Brain microvascular endothelial cell (primary cell): ENCODE measurements around the gene CCNT2.
"Not testable (repeated sequence)": the region's sequence is repeated elsewhere in the genome, so short reads cannot be mapped to it uniquely, and the experiment has no call there.

ENCODE experiments used
- DNase-seq: peaks from one replicate; pipeline ENCODE4 v3.0.0-alpha.2; 2020
- H3K27ac ChIP-seq: fragments of 250-450 bp; sonication (Bioruptor Pico); 2 replicates; pipeline ENCODE4 v1.5.1; 2020; ENCODE audit warnings: mild to moderate bottlenecking, moderate library complexity
- H3K27me3 ChIP-seq: fragments of 250-450 bp; sonication (Bioruptor Pico); replicated peaks from 2 replicates; pipeline ENCODE4 v1.5.1; 2020; ENCODE audit warnings: mild to moderate bottlenecking
- H3K36me3 ChIP-seq: fragments of 250-450 bp; sonication (Bioruptor Pico); replicated peaks from 2 replicates; pipeline ENCODE4 v1.5.1; 2020; ENCODE audit warnings: mild to moderate bottlenecking
- H3K4me3 ChIP-seq: 2 replicates; pipeline ENCODE4 v1.5.1; 2011; ENCODE audit warnings: low read depth, mild to moderate bottlenecking, control low read depth, low read length, moderate library complexity
- in situ Hi-C: cut with HindIII; loops from 2 replicates; pipeline ENCODE4 v1.10.0; 2017; ENCODE audit warnings: low sequenced_read_pairs, low pct_ligation_motif_present
- TF ChIP-seq, protein P1 (sequence below): IDR thresholded peaks from 2 replicates; pipeline ENCODE4 v1.5.1; 2011; ENCODE audit warnings: low read depth, mild to moderate bottlenecking, moderate library complexity, low read length, control low read depth, inconsistent platforms; ENCODE audit errors: missing control alignments

The CCNT2 gene

GRCh38 chr2:134900151-134900550 lies 18.5 kb upstream of the CCNT2 start:
- peak; percentile 69 for DNase-seq
- in situ Hi-C loops = no loop called here
- TF ChIP-seq, protein P1, sequence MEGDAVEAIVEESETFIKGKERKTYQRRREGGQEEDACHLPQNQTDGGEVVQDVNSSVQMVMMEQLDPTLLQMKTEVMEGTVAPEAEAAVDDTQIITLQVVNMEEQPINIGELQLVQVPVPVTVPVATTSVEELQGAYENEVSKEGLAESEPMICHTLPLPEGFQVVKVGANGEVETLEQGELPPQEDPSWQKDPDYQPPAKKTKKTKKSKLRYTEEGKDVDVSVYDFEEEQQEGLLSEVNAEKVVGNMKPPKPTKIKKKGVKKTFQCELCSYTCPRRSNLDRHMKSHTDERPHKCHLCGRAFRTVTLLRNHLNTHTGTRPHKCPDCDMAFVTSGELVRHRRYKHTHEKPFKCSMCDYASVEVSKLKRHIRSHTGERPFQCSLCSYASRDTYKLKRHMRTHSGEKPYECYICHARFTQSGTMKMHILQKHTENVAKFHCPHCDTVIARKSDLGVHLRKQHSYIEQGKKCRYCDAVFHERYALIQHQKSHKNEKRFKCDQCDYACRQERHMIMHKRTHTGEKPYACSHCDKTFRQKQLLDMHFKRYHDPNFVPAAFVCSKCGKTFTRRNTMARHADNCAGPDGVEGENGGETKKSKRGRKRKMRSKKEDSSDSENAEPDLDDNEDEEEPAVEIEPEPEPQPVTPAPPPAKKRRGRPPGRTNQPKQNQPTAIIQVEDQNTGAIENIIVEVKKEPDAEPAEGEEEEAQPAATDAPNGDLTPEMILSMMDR = no peak
- Histone ChIP-seq H3K4me3 (no peak overlapping the region), H3K27me3 (no peaks in the 10 kb centered on the region), H3K36me3 (no peaks in the 10 kb centered on the region), H3K27ac (no peak overlapping the region)

DNA sequence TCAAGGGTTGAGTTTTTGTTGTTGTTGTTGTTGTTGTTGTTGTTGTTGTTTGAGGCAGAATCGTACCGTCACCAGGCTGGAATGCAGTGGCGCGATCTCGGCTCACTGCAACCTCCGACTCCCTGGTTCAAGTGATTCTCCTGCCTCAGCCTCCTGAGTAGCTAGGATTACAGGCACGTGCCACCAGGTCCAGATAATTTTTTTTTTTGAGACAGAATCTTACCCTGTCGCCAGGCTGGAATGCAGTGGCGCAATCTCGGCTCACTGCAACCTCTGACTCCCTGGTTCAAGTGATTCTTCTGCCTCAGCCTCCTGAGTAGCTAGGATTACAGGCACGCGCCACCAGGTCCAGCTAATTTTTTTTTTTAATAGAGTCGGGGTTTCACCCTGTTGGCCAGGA lies 14.9 kb upstream of the CCNT2 start:
- DNase-seq, in situ Hi-C loops, H3K27ac ChIP-seq, H3K27me3 ChIP-seq, H3K4me3 ChIP-seq, H3K36me3 ChIP-seq: not testable (repeated sequence)

- Histone ChIP-seq H3K36me3 (no peaks in the 10 kb centered on the region), H3K4me3 (no peak overlapping the region), H3K27ac (no peak overlapping the region), H3K27me3 (no peaks in the 10 kb centered on the region)
- in situ Hi-C loops = no loop called here
- DNase-seq = no peak
- TF ChIP-seq, protein P1 = no peak
Observed at GRCh38 chr2:134905168-134905567, 13.5 kb upstream of the CCNT2 start.

GRCh38 chr2:134906726-134907125 lies 11.9 kb upstream of the CCNT2 start:
- Histone ChIP-seq H3K4me3 (no peak overlapping the region), H3K27me3 (no peaks in the 10 kb centered on the region), H3K36me3 (no peaks in the 10 kb centered on the region), H3K27ac (no peak overlapping the region)
- in situ Hi-C loops = no loop called here
- TF ChIP-seq, protein P1 = no peak
- DNase-seq = no peak

DNA sequence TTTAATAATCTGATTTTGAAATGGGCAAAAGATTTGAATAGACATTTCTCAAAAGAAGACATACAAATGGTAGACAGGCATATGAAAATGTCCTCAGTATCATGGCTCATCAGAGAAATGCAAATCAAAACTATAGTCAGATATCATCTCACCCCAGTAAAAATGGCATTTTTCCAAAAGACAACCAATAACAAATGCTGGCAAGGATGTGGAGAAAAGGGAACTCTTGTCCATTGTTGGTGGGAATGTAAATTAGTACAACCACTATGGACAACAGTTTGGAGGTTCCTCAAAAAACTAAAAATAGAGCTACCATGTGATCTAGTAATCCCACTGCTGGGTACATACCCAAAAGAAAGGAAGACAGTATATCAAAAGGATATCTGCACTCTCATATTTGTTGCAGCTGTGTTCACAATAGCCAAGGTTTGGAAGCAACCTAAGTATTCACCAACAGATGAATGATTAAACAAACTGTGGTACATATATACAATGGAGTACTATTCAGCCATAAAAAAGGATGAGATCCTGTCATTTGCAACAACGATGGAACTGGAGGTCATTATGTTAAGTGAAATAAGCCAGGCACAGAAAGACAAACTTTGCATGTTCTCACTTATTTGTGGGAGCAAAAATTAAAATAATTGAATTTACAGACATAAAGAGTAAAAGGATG lies 11.0 kb upstream of the CCNT2 start:
- H3K27ac ChIP-seq, H3K27me3 ChIP-seq, in situ Hi-C loops, DNase-seq, H3K36me3 ChIP-seq, H3K4me3 ChIP-seq: not testable (repeated sequence)

DNA sequence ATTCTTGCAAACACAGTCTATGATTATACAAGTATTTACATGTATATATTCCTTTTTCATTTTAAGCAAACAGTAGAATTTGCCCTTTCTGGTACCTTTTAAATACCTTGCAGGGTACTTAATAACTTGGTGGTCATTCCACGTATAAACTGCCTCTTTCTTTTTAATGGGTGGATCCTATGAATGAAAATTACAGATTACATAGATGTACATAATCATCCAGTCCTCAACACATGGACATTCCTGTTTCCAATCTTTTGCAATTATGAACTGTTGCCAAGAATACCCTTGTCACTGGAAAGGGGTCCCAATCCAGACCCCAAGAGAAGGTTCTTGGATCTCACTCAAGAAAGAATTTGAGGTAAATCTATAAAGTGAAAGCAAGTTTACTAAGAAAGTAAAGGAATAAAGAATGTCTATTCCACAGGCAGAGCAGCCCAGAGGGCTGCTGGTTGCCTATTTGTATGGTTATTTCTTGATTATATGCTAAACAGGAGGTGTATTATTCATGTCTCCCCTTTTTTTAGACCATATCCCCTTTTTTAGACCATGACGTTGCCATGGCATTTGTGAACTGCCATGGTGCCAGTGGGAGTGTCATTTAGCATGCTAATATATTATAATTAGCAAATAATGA lies 7.7 kb upstream of the CCNT2 start:
- H3K27me3 ChIP-seq = no peaks in the 10 kb centered on the region
- H3K36me3 ChIP-seq = no peaks in the 10 kb centered on the region
- TF ChIP-seq, protein P1 = no peak
- H3K4me3 ChIP-seq = no peak overlapping the region
- DNase-seq = no peak
- no peak overlapping the region for H3K27ac ChIP-seq
- in situ Hi-C loops = no loop called here

- H3K4me3 ChIP-seq = no peak overlapping the region
- no peaks in the 10 kb centered on the region for H3K27me3 ChIP-seq
- in situ Hi-C loops = no loop called here
- TF ChIP-seq, protein P1 = no peak
- no peaks in the 10 kb centered on the region for H3K36me3 ChIP-seq
- H3K27ac ChIP-seq = no peak overlapping the region
- no peak for DNase-seq
Observed at GRCh38 chr2:134911400-134911785, 7.2 kb upstream of the CCNT2 start.
